Measurements from ENCODE around the gene KIR3DL2.
"Not testable (repeated sequence)": the region's sequence is repeated elsewhere in the genome, so short reads cannot be mapped to it uniquely, and the experiment has no call there.

The KIR3DL2 gene
- long read RNA-seq, partial matches to known transcripts, result 21 of 25 reads
- long read RNA-seq, other reads (novel, unspliced or antisense), result 4 of 25 reads

DNA sequence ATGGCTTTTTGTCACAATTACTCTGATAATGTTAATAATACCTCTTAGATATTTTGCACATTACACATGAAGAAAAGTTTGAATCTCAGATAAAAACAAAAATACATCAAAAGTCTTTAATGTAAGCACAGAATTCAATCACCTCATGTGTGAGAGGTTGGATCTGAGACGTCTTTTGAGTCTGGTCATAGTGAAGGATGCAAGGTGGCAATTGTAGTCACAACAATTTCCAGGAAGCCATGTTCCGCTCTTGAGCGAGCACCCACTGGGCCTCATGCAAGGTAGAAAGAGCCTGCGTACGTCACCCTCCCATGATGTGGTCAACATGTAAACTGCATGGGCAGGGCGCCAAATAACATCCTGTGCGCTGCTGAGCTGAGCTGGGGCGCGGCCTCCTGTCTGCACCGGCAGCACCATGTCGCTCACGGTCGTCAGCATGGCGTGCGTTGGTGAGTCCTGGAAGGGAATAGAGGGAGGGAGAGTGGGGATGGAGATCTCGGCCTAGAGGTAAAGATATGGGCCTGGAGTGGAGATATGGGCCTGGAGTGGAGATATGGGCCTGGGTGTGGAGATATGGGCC, at the start of gene KIR3DL2:
Gene KIR3DL2, plus strand, starts transcription at position 383 of the 580 bp plus-strand sequence. Its CDS starts 33 bp downstream, at position 416.
- not testable (repeated sequence) for DNase-seq (ENCODE audit: low read depth in 1 of 2, low spot score in 1 of 2); H3K4me3 ChIP-seq (replicated peaks; ENCODE audit: insufficient read depth, low read length); H3K27me3 ChIP-seq (ENCODE audit: insufficient read depth, poor library complexity, severe bottlenecking)
- peak within 1 kb of the TSS; percentile 74 for H3K27ac ChIP-seq (replicated peaks)

DNA sequence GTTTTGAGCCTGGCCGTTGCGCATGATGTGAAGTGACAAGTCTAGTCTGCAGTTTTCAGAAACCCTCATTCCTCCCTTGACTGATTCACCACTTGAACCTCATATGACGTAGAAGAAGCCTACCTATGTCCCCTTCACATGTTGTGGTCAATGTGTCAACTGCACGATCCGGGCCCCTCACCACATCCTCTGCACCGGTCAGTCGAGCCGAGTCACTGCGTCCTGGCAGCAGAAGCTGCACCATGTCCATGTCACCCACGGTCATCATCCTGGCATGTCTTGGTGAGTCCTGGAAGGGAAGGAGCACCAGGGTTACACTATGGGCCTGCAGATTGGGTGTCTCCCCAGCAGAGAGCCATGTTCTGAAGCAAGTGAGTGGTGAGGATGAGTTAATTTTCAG, 46.8 kb upstream of the KIR3DL2 start, which contains the start of gene KIR2DL4:
Gene KIR2DL4, plus strand, starts transcription at position 201 of the 400 bp plus-strand sequence. Its CDS starts 42 bp downstream, at position 243.
- Histone ChIP-seq H3K27me3 (ENCODE audit: insufficient read depth, poor library complexity, severe bottlenecking) (no peaks in the 10 kb centered on the region), H3K27ac (replicated peaks) (no peak within 1 kb of the TSS), H3K4me3 (replicated peaks; ENCODE audit: insufficient read depth, low read length) (no peak within 1 kb of the TSS)
- DNase-seq (ENCODE audit: low read depth in 1 of 2, low spot score in 1 of 2), result no peak
- TF ChIP-seq SPI1 (IDR thresholded peaks at IDR 0.05; ENCODE audit: borderline replicate concordance, low read depth) (no peak), POLR2AphosphoS5 (IDR thresholded peaks at IDR 0.05; ENCODE audit: low read depth) (no peak), GABPA (IDR thresholded peaks at IDR 0.05; ENCODE audit: low read depth) (no peak)
- TF ChIP-seq, protein P1, sequence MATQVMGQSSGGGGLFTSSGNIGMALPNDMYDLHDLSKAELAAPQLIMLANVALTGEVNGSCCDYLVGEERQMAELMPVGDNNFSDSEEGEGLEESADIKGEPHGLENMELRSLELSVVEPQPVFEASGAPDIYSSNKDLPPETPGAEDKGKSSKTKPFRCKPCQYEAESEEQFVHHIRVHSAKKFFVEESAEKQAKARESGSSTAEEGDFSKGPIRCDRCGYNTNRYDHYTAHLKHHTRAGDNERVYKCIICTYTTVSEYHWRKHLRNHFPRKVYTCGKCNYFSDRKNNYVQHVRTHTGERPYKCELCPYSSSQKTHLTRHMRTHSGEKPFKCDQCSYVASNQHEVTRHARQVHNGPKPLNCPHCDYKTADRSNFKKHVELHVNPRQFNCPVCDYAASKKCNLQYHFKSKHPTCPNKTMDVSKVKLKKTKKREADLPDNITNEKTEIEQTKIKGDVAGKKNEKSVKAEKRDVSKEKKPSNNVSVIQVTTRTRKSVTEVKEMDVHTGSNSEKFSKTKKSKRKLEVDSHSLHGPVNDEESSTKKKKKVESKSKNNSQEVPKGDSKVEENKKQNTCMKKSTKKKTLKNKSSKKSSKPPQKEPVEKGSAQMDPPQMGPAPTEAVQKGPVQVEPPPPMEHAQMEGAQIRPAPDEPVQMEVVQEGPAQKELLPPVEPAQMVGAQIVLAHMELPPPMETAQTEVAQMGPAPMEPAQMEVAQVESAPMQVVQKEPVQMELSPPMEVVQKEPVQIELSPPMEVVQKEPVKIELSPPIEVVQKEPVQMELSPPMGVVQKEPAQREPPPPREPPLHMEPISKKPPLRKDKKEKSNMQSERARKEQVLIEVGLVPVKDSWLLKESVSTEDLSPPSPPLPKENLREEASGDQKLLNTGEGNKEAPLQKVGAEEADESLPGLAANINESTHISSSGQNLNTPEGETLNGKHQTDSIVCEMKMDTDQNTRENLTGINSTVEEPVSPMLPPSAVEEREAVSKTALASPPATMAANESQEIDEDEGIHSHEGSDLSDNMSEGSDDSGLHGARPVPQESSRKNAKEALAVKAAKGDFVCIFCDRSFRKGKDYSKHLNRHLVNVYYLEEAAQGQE (IDR thresholded peaks at IDR 0.05; ENCODE audit: insufficient replicate concordance, low read depth), result no peak
- TF ChIP-seq, protein P2, sequence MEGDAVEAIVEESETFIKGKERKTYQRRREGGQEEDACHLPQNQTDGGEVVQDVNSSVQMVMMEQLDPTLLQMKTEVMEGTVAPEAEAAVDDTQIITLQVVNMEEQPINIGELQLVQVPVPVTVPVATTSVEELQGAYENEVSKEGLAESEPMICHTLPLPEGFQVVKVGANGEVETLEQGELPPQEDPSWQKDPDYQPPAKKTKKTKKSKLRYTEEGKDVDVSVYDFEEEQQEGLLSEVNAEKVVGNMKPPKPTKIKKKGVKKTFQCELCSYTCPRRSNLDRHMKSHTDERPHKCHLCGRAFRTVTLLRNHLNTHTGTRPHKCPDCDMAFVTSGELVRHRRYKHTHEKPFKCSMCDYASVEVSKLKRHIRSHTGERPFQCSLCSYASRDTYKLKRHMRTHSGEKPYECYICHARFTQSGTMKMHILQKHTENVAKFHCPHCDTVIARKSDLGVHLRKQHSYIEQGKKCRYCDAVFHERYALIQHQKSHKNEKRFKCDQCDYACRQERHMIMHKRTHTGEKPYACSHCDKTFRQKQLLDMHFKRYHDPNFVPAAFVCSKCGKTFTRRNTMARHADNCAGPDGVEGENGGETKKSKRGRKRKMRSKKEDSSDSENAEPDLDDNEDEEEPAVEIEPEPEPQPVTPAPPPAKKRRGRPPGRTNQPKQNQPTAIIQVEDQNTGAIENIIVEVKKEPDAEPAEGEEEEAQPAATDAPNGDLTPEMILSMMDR (IDR thresholded peaks at IDR 0.05; ENCODE audit: insufficient read depth, low read length), result no peak

DNA sequence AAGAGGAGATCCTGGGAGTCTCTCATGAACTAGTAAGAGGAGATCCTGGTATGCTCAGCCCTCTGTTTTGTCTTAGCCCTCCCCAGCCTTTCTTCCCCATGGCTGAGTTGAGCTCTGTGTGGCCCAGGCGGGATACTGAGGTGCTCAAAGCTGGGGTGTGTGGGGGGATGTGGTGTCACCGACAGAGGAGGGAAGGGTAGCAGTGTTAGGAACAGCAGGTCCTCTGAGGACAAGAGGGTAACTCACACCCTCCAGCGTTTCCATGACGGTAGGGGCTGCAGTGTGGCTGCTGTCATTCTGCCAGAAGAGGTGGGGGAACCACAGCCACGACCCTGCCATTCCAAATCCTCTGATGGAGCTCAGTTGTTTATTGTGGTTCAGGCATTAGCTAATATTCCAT, 46.1 kb upstream of the KIR3DL2 start:
- no peak overlapping the region for H3K27ac ChIP-seq (replicated peaks)
- TF ChIP-seq GABPA (IDR thresholded peaks at IDR 0.05; ENCODE audit: low read depth) (no peak), POLR2AphosphoS5 (IDR thresholded peaks at IDR 0.05; ENCODE audit: low read depth) (no peak), SPI1 (IDR thresholded peaks at IDR 0.05; ENCODE audit: borderline replicate concordance, low read depth) (no peak)
- TF ChIP-seq, protein P2 (IDR thresholded peaks at IDR 0.05; ENCODE audit: insufficient read depth, low read length), result no peak
- TF ChIP-seq, protein P1 (IDR thresholded peaks at IDR 0.05; ENCODE audit: insufficient replicate concordance, low read depth), result no peak
- no peak for DNase-seq (ENCODE audit: low read depth in 1 of 2, low spot score in 1 of 2)
- no peaks in the 10 kb centered on the region for H3K27me3 ChIP-seq (ENCODE audit: insufficient read depth, poor library complexity, severe bottlenecking)
- H3K4me3 ChIP-seq (replicated peaks; ENCODE audit: insufficient read depth, low read length), result no peak overlapping the region

DNA sequence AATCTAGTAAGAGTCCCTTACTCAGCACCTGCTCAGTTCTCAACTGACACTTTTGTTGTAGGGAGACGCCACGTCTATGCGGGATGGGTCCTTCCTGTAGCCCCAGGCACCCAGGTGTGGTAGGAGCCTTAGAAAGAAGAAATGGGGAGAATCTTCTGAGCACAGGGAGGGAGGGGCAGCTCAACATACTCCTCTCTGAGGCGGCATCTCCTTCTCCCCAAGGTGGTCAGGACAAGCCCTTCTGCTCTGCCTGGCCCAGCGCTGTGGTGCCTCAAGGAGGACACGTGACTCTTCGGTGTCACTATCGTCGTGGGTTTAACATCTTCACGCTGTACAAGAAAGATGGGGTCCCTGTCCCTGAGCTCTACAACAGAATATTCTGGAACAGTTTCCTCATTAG, 45.7 kb upstream of the KIR3DL2 start:
- no peak overlapping the region for H3K27ac ChIP-seq (replicated peaks)
- H3K4me3 ChIP-seq (replicated peaks; ENCODE audit: insufficient read depth, low read length), result no peak overlapping the region
- TF ChIP-seq POLR2AphosphoS5 (IDR thresholded peaks at IDR 0.05; ENCODE audit: low read depth), result no peak
- no peak for TF ChIP-seq GABPA (IDR thresholded peaks at IDR 0.05; ENCODE audit: low read depth)
- TF ChIP-seq, protein P1 (IDR thresholded peaks at IDR 0.05; ENCODE audit: insufficient replicate concordance, low read depth), result no peak
- TF ChIP-seq SPI1 (IDR thresholded peaks at IDR 0.05; ENCODE audit: borderline replicate concordance, low read depth), result no peak
- TF ChIP-seq, protein P2 (IDR thresholded peaks at IDR 0.05; ENCODE audit: insufficient read depth, low read length), result no peak
- no peaks in the 10 kb centered on the region for H3K27me3 ChIP-seq (ENCODE audit: insufficient read depth, poor library complexity, severe bottlenecking)
- DNase-seq (ENCODE audit: low read depth in 1 of 2, low spot score in 1 of 2), result no peak
